KG1 (cell line): ENCODE results near the gene GCK.

Experiments
- DNase-seq: peaks from one replicate; lab custom pipeline; 2025; lab: John Stamatoyannopoulos, UW

Gene GCK

DNA sequence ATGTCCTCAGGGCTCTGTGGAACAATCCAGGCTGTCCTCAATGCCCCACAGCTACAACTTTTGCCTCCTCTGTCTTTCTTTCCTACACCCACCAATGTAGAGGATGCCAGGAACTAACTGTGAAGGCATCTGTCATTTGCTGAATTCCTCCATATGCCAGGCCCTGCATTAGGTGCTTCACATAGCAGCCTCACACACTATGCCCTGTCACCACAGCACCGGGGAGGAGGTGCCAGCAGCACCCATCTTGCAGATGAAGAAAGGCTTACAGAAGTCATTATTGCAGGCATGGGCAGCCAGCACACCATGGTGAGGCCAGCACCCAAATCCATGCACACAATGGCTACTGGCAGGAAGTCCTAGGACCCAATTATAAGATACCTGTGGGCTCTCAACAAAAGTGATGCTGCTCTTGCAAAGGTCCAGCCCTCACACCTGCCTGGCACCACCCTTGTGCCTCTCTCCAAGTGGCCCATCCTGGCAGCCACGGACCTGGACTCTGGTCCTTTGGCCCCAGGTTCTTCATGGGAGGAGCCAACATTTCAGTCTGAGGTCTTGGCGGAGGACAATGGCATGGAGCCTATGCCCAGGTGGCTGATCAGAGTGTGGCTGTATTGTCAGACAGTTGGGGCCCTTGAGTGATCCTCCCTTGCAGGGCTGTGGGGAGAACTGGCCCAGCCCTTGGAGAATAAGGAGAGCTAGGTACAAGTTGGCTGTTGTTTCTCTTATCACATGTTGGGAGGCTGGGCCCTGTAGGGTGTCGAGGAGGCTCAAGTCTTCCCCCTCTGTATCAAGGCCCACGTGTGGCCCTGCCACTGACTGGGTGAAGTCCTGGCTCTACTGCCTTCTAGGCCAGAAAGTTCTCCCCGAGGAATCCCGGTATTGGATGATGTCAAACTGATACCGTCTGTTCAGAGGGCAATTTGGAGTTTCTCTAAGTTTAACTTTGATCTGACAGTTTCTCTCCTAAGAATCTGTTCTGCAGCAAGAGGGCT, 33.8 kb downstream of the GCK start:
- no peak for DNase-seq

- DNase-seq, result no peak
These were observed 34.5 kb downstream of the GCK start for GRCh38 chr7:44154703-44155102.

DNA sequence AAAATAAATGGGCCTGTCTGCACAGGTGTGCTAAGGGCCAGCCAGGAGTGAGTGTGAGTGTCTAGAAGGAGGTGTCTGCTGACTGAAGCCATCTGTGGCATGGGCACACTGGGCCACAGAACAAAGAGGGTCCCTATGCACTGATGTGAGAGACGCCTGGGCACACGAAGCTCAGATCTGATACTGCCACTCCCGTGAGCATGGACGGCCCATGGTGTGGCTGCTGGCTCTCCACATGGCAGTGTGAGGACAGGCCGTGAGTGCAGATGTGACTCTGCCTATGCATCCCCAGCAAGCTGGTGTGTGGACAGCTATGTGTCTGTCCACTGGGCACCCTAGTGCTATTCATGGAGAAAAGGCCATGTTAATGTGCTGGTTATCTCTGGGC, 35.3 kb downstream of the GCK start:
- no peak for DNase-seq

- DNase-seq, result no peak
These were observed 36.0 kb downstream of the GCK start for GRCh38 chr7:44152971-44153947.

- DNase-seq, result no peak
These were observed 37.3 kb downstream of the GCK start for GRCh38 chr7:44151956-44152355.

DNA sequence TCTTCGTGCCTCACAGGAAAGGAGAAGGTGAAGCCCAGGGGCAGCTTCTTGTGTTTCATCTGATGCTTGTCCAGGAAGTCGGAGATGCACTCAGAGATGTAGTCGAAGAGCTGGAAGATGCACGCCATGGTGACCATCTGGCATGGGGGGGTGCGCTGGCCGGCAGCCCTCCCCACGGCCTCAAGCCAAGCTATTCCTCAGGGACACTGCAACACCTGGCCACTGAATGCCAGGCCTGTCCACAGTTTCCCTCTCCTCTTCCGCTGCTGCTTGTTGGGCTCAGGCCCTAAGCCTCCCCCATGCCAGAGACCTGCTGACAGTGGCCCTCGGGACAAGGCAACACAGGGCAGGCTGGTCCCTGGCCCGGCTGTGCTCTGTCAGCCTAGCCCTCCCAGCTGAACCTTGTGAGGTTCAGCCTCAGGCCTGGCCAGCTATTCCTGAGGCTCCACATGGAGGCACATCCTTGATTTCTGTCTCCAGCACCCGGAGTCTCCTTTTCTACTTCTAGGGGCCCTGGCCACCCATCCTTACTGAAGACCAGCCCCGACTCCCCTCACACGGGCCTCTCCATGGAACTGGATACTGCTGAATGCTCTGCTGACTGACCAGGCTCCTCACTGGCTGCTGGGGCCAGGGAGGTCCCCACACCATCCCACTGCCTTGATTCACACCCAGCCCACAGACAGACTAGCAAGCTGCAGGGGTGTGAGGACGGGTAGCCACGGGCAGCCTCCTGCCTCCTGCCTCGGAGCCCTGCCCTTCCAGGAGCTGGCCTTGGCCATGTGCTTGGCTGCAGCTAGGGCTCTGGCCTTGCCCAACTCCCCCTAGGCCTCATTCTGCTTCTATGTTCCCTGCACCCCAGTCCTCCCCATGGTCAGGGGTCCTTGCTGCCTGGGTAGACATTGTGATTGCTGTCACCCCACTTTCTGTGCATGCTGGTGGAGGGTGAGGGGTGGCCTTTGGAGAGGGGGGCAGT, 38.0 kb downstream of the GCK start:
- no peak for DNase-seq

DNA sequence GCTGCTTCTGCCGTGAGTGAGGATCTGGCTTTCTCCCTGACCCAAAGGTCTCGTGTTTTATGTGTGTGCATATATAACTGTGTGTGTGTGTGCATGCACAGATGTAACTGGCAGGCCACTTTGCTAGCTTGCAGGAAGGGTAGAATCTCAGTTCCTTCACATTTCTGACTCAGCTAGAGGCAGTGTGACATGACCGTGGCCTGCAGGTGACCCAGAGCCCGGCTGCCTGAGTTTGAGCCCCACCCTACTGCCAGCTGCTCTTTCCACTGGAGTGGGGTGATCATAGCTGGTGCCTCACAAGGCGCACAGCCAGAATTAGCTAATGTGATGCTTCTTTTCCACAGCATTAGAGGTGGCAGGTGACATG, 38.8 kb downstream of the GCK start:
- no peak for DNase-seq

DNA sequence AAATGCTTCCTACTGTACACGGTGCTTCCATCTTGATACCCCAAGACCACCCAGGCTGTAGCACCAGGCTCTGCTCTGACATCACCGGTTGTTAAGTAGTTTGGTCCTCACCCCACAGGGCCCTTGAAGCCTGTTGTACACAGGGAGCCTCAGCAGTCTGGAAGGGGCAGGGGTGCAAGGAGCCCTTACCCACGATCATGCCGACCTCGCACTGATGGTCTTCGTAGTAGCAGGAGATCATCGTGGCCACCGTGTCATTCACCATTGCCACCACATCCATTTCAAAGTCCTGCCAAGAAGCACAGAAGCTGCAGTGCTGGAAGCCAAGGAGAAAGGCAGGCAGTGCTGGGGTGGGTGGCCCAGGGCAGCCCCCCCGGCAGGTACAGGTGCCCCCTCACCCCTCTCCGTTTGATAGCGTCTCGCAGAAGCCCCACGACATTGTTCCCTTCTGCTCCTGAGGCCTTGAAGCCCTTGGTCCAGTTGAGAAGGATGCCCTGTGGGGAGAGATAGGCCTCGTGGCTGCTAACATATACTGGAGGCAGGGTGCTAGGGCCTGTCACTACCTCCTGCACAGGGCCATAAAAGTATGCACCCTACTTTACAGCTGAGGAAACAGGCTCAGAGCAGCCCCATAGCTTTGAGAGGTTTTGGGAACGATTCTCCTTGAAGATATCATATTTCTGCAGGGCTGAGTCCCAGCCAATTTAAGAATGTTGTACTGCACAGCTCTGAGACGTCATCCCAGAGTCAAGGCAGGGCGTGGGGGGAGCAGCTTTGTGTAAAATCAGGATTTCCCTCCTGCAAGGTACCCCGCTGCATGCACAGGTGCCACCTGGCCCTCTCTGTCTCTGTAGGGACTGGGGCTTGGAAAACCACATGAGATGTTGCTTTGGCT, 39.4 kb downstream of the GCK start:
- DNase-seq, result no peak

- DNase-seq, result no peak
These were observed 40.2 kb downstream of the GCK start for GRCh38 chr7:44148961-44149536.

DNA sequence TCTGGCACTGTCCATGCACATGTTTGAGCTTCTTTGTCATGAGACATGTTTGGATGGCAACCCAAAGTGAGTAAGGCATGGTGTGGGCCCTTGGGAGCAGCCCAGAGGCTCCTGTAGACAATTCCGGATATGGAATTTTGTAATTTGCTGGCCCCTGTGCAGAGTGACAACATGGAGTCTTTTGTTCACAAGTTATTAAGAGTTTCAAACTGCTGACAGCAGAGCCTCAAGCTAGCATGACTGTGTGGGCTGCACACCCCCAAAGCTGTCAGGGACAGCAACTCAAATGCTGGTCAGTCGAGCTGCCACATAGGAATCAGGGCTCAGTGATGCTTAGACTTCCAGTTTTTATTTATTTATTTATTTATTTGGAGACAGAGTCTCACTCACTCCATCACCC, 41.1 kb downstream of the GCK start:
- no peak for DNase-seq

GRCh38 chr7:44147026-44147991, 41.9 kb downstream of the GCK start:
- DNase-seq, result no peak

DNA sequence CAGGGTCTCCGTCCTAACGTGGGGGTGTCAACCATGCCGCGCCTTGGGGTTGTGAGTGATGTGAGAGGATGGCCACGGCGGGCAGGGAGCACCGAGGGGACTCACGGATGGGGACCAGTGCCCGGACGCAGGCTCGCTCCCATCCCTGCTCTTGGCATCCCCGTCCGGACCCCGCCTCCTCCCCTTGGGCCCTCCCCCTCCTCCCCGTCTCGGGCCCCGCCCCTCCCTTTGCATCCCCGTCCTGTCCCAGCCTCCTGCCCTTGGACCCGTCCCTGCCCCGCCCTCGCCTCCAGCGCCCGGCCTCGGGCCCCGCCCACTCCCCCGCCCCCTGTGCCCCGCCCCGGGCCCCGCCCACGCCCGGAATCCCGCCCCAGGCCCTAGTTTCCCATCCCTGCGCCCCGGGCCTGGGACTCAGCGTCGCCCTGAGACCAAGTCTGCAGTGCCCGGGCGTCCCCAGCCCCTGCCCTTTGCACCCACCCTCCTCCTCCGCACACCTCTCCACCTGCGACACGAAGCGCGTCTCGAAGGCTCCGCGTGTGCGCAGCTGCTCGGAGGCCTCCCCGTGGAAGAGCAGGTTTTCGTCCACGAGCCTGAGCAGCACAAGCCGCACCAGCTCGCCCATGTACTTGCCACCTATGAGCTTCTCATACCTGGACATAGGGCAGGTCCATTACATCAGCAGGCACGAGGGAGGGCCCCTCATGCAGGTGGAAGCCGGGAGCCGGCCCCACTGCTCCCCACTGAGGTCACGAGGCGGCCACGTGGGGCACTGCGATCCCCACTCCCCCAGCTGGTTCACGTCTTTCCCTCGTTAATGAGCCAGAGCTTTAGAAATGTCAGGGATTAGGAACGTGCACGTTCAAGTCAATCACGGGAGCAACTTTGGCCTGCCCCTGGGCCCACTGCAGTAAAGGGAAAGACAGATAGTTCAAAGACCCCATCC, 43.0 kb downstream of the GCK start:
- no peak for DNase-seq

DNA sequence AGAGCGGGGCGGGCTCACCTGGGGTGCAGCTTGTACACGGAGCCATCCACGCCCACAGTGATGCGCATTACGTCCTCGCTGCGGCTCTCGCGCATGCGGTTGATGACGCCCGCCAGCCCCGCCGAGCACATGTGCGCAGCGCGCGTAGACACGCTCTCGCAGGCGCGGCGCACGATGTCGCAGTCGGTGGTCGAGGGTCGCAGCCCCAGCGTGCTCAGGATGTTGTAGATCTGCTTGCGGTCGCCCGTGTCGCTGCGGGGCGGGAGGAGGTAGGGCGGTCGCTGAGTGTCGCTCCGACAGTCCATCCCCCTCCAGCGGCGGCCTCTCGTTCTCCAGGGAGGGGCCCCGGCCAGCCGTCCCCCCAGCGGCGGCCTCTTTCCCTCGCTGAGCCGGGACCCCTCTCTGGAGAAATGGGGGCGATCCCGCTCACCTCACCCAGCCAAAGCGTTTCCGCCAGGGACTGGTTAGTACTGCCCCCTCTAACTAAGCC, 43.7 kb downstream of the GCK start:
- DNase-seq, result no peak

GRCh38 chr7:44144968-44145478, 44.2 kb downstream of the GCK start:
- DNase-seq, result no peak

- no peak for DNase-seq
These were observed 44.7 kb downstream of the GCK start for GRCh38 chr7:44144426-44144967.

DNA sequence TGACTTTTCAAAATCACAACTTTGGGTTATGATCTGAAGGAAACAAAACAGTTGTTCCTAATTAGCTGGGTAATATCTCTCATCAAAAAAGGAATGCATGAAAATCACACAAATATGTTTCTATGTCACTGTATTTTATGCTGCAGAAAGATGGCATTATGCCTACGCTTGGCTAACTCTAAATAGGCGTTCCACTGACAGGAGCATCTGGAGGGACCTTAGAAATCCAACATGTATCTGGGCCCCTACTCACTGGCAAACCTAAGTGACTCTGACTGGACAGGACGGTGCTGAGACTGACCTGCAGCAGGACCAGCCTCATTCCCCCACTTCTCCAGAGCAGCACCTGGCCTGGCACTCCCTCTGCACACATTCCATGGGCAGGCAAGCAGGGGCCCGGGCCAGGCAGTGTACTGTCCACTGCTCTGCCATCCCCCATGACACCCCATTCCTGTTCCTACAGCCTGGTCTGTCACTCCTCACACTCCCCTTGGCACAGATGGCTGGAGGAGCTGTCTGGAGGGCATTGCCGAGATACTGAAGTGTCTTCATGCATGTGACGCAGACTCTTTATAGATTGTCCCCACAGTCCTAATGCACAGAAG, 45.5 kb downstream of the GCK start:
- DNase-seq, result no peak

DNA sequence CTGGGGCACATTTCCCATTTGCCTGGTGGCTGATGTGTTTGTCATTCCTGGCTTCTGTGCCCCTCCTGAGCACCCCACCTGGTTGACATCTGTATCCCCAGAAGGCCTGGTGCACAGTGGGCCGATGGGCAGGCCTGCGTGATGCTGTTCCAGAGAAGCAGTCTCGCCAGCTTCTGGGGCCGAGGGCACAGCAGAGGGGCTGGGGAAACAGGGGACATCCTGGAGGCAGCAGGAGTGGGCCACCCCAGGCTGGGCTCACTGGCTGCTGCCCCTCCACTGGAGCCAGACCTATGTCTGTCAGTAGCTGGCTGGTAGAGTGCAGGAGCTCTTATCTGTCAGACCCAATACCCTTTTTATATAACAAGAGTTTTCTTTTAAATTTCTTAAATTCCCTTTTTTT, 47.2 kb downstream of the GCK start:
- DNase-seq, result no peak
